ENCODE measurements around the gene UBE2F. TPM values are rescaled to one million over a fixed set of nuclear protein-coding genes. Genes with fewer than 3 reads are reported as not detected.

The UBE2F gene
- total RNA-seq, 1 experiment from 2014 or later, result 62.1 TPM

GRCh38 chr2:237982039-237982725 is 15.4 kb downstream of the UBE2F start:
- no peaks in the 10 kb centered on the region; the same call in 1 of the 2 replicates for H3K27me3 Mint-ChIP-seq (ENCODE audit: low read depth)
- H3K9me3 ChIP-seq (ENCODE audit: control insufficient read depth, low read depth, low read length), result no peaks in the 10 kb centered on the region
- H3K27ac Mint-ChIP-seq, result 0 out of 7 replicates have a peak overlapping the region, but pooled peaks of 1 of the 3 experiments have one; percentile 19
- peaks cover 3% of the 10 kb centered on the region for H4K20me1 ChIP-seq (ENCODE audit: control insufficient read depth, insufficient read depth, insufficient read length)
- no peak overlapping the region for H3K56ac ChIP-seq (ENCODE audit: insufficient read length, low read depth, low read length)
- no peak overlapping the region for H3K14ac ChIP-seq (ENCODE audit: insufficient read depth, low read length)
- H3K4me2 ChIP-seq (ENCODE audit: insufficient read depth, insufficient read length, low read length), result no peak overlapping the region
- no peak overlapping the region for H2BK120ac ChIP-seq (ENCODE audit: low read depth, low read length, poor library complexity, severe bottlenecking)
- H3K4me3 Mint-ChIP-seq, result no peak overlapping the region
- no peak overlapping the region for H2AFZ ChIP-seq (ENCODE audit: low read length)
- H3K27ac ChIP-seq (ENCODE audit: insufficient read length, low read depth, low read length), result no peak overlapping the region
- H3K18ac ChIP-seq (ENCODE audit: insufficient read length, low read depth, low read length), result no peak overlapping the region
- no peaks in the 10 kb centered on the region for H3K23me2 ChIP-seq (ENCODE audit: insufficient read length, low read depth, low read length, poor library complexity, severe bottlenecking)
- no peak overlapping the region for H3K4ac ChIP-seq (ENCODE audit: low read depth, low read length)
- no peak overlapping the region for H3T11ph ChIP-seq (ENCODE audit: low read length)
- WGBS (ENCODE audit: extremely low coverage, insufficient read length, low lambda C conversion rate), result no CpG with 5 or more reads among the region's 9 CpGs
- H2BK12ac ChIP-seq (ENCODE audit: insufficient read length, low read depth, low read length), result no peak overlapping the region
- peaks cover 19 to 25% (median 24%) of the 10 kb centered on the region in 3 experiments for H3K36me3 Mint-ChIP-seq (ENCODE audit: insufficient read depth in 1 of 3, low read depth in 3 of 3)
- no peaks in the 10 kb centered on the region for H3K27me3 ChIP-seq (ENCODE audit: insufficient read depth, low read length)
- no peak overlapping the region for H2BK5ac ChIP-seq (ENCODE audit: insufficient read length, low read length)
- H3K23ac ChIP-seq (ENCODE audit: insufficient read length, low read depth, low read length), result no peak overlapping the region
- no peak overlapping the region for H4K91ac ChIP-seq (ENCODE audit: insufficient read length, low read depth, low read length)
- H4K5ac ChIP-seq (ENCODE audit: insufficient read length, low read depth, low read length), result no peak overlapping the region
- no peak for DNase-seq
- no peak overlapping the region for H4K8ac ChIP-seq (replicated peaks; ENCODE audit: insufficient read length, low read depth, low read length)
- peaks cover 9 to 17% of the 10 kb centered on the region in 2 experiments; a peak in 4 of 5 replicates for H3K9me3 Mint-ChIP-seq
- no peak overlapping the region for H2BK15ac ChIP-seq (ENCODE audit: low read depth, low read length)
- H3K4me1 Mint-ChIP-seq, result peaks cover 17 to 25% of the 10 kb centered on the region in 2 experiments
- peaks cover 4% of the 10 kb centered on the region for H3K79me1 ChIP-seq (ENCODE audit: insufficient read depth, low read depth, low read length, poor library complexity, severe bottlenecking)
- H3K9ac ChIP-seq (ENCODE audit: extremely low read depth, insufficient read length, low read length), result no peak overlapping the region
- peaks cover 7% of the 10 kb centered on the region; the same call in 1 of the 2 replicates for H3K79me2 ChIP-seq (ENCODE audit: insufficient read depth, low read length)
- no peak overlapping the region for H2AK5ac ChIP-seq (ENCODE audit: insufficient read length, low read length)
- peaks cover 3% of the 10 kb centered on the region; the same call in 1 of the 2 replicates for H3K4me1 ChIP-seq (ENCODE audit: insufficient read depth, low read length)
- no peak overlapping the region for H2BK20ac ChIP-seq (ENCODE audit: low read depth, low read length, poor library complexity, severe bottlenecking)
- no peak for TF ChIP-seq CTCF (conservative IDR thresholded peaks at IDR 0.05)

Data from H9 (cell line).